Heart right ventricle (tissue), 16 donors: Measurements from ENCODE around the gene AZIN2. TPM values are rescaled to one million over a fixed set of nuclear protein-coding genes. Genes with fewer than 3 reads are reported as not detected.

ENCODE experiments used
- ATAC-seq, 8 donors: fragments of 200-7000 bp; cut with Tn5 transposase; one replicate each; pipeline ENCODE4 v1.9.1; 2020; ENCODE audit warnings: mild to moderate bottlenecking in 8 of 8, moderate library complexity in 8 of 8, moderate number of reproducible peaks in 1 of 8
- DNase-seq, 2 donors: peaks; one replicate each; pipeline ENCODE4 v3.0.0-alpha.2; 2020
- H3K27ac ChIP-seq, 10 donors: fragments of 200-600 bp; sonication (generic) in 2 of 10; one replicate each; pipeline versions ENCODE4 v1.5.0 to v1.8.0; 2020 to 2022; ENCODE audit warnings: mild to moderate bottlenecking in 3 of 10
- H3K27me3 ChIP-seq, 7 donors: fragments of 200-600 bp; one replicate each; pipeline ENCODE4 v1.8.0; 2021 to 2022; ENCODE audit warnings: mild to moderate bottlenecking in 2 of 7
- H3K36me3 ChIP-seq, 9 donors: fragments of 200-600 bp; sonication (generic) in 1 of 9; one replicate each; pipeline versions ENCODE4 v1.5.0 to v1.8.0; 2020 to 2022; ENCODE audit warnings: mild to moderate bottlenecking in 2 of 9
- H3K4me1 ChIP-seq, 9 donors: fragments of 200-600 bp; sonication (generic) in 1 of 9; one replicate each; pipeline versions ENCODE4 v1.5.0 to v1.8.0; 2020 to 2022; ENCODE audit warnings: mild to moderate bottlenecking in 4 of 9
- H3K4me3 ChIP-seq, 10 donors: fragments of 200-600 bp; sonication (generic) in 2 of 10; one replicate each; pipeline versions ENCODE4 v1.5.0 to v1.8.0; 2020 to 2022; ENCODE audit warnings: mild to moderate bottlenecking in 7 of 10, moderate library complexity in 2 of 10
- H3K9me3 ChIP-seq, 11 donors: fragments of 200-600 bp in 10 of 11; sonication (generic) in 2 of 11; one replicate each; pipeline versions ENCODE4 v1.5.0 to v1.8.0; 2013 to 2022; ENCODE audit warnings: mild to moderate bottlenecking in 2 of 11, control low read depth in 1 of 11, moderate library complexity in 1 of 11
- WGBS, 2 donors: extraction: QIAGEN DNeasy Blood & Tissue Kit; methylation state at CpG; one replicate each; pipeline ENCODE4 v1.1.7; 2013; ENCODE audit warnings: inconsistent platforms in 1 of 2; 5-methylcytosine and 5-hydroxymethylcytosine counted together
- intact Hi-C, 10 donors: fragments of 100-400 bp; cut with DNase I; formaldehyde crosslinking; loops; one replicate each; pipeline versions ENCODE4 v1.11.1 to v1.14.2; 2022
- polyA plus RNA-seq, 2 donors: library from polyadenylated mRNA; stranded (reverse); fragments of 200-250 nt; gene quantifications; one replicate each; pipeline ENCODE4 v1.2.3, GENCODE V29; 2013
- total RNA-seq, 10 donors: library from RNA; stranded (reverse); fragmentation: NEBNext Ultra II Directional in 3 of 10; extraction: Animal tissue kit (Norgen Biotek cat#: 25700) in 3 of 10; gene quantifications; one replicate each; pipeline versions ENCODE4 v1.2.1 to v1.2.4, GENCODE V29; 2021 to 2023
- TF ChIP-seq, protein P1 (sequence below), 9 donors: fragments of 200-600 bp; sonication (generic) in 2 of 9; IDR thresholded peaks; one replicate each; pipeline versions ENCODE4 v1.5.0 to v1.8.0; 2021 to 2022; ENCODE audit warnings: antibody characterized with exemption in 9 of 9, mild to moderate bottlenecking in 5 of 9, moderate library complexity in 1 of 9
- donor health status: Arrhythmogenic right ventricular cardiomyopathy.
- donor health status: ischemic (EF 13 %, LVEDD 7.1; RV severe dilation, severe dysfunction).
- donor health status: healthy with polysubstance abuse.
- donor health status: DM: no; HTN: yes; CAD: no.
- donor health status: DM: no; HTN: no; CAD: no.
- donor health status: ischemic (EF 25% LVEDD 6.9; RV normal size, moderate dysfunction).
- donor health status: ischemic (EF 25% LVEDD 5.7; RV mildly dilated, moderate dysfunction).
- donor health status: healthy.
- donor health status: DM: yes; HTN: yes; CAD: no.
- donor health status: Ischemic cardiomyopathy.
- donor health status: ischemic (EF 35%, LVEDD 5.7; RV mildly dilated, moderate dysfunction).
- donor health status: nonischemic (EF 11% LVEDD 7.7; RV severe dilation, severe dysfunction).
- donor health status: DM: yes; HTN: yes; CAD: no.
- donor health status: PGD.
- donor health status: ischemic (EF 29% LVEDD 5.4; RV normal size, mild dysfunction).
- donor health status: nonischemic (EF 23%, LVEDD 6.1; RV moderate dilation, normal function).

Gene AZIN2
- total and polyA plus RNA-seq, 12 donors: 1.1 to 6.9 (median 2.7) TPM

DNA sequence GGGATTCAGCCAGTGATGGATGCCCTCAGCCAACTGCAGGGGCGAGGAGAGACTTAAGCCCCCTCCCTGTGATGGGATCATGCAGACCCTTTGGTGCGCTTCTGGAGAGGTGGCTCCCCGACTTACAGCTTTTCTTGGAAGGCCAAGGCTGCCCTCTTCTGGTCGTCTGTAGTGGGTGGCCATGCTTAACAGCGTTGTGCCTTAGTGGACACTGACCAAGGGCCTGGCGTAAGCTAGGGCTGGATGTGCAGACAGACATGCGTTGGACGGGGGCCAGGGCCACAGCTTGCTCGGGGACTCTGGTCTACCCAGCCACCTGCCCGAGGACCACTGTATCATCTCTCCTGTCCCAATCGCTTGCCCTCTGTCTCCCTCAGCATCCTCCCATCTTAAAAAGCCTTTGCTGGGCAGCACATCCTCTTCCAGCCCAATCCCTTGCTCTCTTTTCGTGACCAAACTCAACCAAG, 5.5 kb downstream of the AZIN2 start:
- TF ChIP-seq, protein P1, sequence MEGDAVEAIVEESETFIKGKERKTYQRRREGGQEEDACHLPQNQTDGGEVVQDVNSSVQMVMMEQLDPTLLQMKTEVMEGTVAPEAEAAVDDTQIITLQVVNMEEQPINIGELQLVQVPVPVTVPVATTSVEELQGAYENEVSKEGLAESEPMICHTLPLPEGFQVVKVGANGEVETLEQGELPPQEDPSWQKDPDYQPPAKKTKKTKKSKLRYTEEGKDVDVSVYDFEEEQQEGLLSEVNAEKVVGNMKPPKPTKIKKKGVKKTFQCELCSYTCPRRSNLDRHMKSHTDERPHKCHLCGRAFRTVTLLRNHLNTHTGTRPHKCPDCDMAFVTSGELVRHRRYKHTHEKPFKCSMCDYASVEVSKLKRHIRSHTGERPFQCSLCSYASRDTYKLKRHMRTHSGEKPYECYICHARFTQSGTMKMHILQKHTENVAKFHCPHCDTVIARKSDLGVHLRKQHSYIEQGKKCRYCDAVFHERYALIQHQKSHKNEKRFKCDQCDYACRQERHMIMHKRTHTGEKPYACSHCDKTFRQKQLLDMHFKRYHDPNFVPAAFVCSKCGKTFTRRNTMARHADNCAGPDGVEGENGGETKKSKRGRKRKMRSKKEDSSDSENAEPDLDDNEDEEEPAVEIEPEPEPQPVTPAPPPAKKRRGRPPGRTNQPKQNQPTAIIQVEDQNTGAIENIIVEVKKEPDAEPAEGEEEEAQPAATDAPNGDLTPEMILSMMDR (IDR thresholded peaks at IDR 0.05): peak; percentile 62 to 89 (median 78)
- peaks cover 0 to 10% (median 0%) of the 10 kb centered on the region in 7 donors for H3K27me3 ChIP-seq
- peaks cover 0 to 33% (median 0%) of the 10 kb centered on the region in 9 donors for H3K36me3 ChIP-seq
- H3K27ac ChIP-seq: no peak overlapping the region
- DNase-seq (peak; percentile 66 to 76), ATAC-seq (peak; percentile 66 to 88 (median 84))
- intact Hi-C loops: loop anchor here in 8 of 10 donors (1.0 to 10.0 kb wide), 8 partner anchors 152 to 372 kb away; partner anchors contain the start of genes S100PBP (in 1 of the 8) and YARS1 (in 1 of the 8)
- no peak overlapping the region for H3K4me3 ChIP-seq
- 22 to 23% methylated on average over 12 of the region's 12 CpGs for WGBS, 2 donors
- peaks cover 0 to 20% (median 9%) of the 10 kb centered on the region in 9 donors for H3K4me1 ChIP-seq
- H3K9me3 ChIP-seq: no peaks in the 10 kb centered on the region

DNA sequence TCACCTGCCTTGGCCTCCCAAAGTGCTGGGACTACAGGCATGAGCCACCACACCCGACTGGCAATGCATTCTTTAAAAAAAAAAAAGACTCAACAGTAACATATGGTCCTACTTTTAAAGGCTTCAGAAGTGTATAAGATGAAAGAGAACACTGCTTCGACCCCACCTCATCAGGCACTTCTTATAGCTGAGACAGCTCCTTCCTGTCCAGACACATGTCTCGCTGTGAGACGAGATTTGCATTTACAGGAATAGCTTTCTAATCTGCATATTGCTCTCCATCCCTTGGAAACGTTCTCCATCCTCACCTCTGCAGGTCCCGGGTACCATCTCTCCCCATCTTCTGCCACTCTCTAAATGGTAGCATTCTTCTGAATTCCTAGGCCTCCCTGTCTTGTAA, 6.7 kb downstream of the AZIN2 start:
- Histone ChIP-seq H3K27me3 (no peaks in the 10 kb centered on the region), H3K4me3 (no peak overlapping the region), H3K36me3 (peaks cover 0 to 33% (median 0%) of the 10 kb centered on the region in 9 donors), H3K4me1 (peaks cover 0 to 11% (median 0%) of the 10 kb centered on the region in 9 donors), H3K27ac (no peak overlapping the region), H3K9me3 (no peaks in the 10 kb centered on the region)
- TF ChIP-seq, protein P1 (IDR thresholded peaks at IDR 0.05): no peak
- intact Hi-C loops: loop anchor here in 8 of 10 donors (2.0 to 10.0 kb wide), 7 partner anchors 153 to 373 kb away; partner anchors contain the start of genes S100PBP (in 1 of the 8) and YARS1 (in 1 of the 8)
- no peak for DNase-seq
- no peak for ATAC-seq
- WGBS, 2 donors: 81 to 87% methylated on average over 6 of the region's 6 CpGs

DNA sequence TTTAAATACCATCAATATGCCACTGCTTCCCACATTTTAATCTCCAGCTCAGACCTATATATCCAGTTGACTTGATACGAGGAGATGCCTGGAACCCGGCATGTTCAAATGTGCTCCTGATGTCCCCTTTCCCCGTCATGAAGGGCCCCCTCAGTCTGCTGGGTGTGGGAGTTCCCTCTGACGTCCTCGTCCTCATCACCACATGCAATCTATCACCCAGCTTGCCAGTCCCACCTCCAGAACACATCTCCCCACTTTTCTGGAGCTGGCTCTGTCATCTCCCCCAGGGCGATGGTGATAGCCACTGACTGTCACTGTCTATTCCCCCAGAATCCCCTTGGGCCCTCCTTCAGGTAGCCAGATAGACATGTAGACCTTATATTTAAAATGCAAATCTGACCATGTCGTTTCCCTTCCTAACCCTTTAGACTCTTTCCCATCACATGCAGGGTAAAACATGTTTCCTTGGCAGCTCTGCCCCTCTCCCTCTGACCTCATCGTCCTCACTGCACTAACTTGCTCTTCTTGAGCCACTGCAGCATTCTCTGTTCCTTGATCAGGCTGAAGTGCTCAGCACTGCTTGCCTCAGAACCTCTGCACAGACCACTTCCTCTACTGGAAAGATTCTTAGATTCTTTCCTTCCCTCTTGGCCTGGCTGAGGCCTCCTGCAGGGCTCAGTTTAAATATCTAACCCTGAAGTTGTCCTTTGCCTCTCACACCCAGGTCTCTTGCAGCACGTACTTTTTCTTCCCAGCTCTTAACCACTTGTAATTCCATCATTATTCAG, 7.4 kb downstream of the AZIN2 start:
- ATAC-seq (no peak), DNase-seq (no peak)
- TF ChIP-seq, protein P1 (IDR thresholded peaks at IDR 0.05): no peak
- 75 to 78% methylated on average over 9 of the region's 9 CpGs for WGBS, 2 donors
- H3K4me1 ChIP-seq: peaks cover 0 to 11% (median 0%) of the 10 kb centered on the region in 9 donors
- intact Hi-C loops: loop anchor here in 5 of 10 donors (5.0 to 10.0 kb wide), 4 partner anchors 154 to 374 kb away; partner anchors contain the start of genes S100PBP (in 1 of the 5) and YARS1 (in 1 of the 5)
- peaks cover 0 to 33% (median 0%) of the 10 kb centered on the region in 9 donors for H3K36me3 ChIP-seq
- H3K9me3 ChIP-seq: no peaks in the 10 kb centered on the region
- no peaks in the 10 kb centered on the region for H3K27me3 ChIP-seq
- H3K4me3 ChIP-seq: no peak overlapping the region
- H3K27ac ChIP-seq: no peak overlapping the region

DNA sequence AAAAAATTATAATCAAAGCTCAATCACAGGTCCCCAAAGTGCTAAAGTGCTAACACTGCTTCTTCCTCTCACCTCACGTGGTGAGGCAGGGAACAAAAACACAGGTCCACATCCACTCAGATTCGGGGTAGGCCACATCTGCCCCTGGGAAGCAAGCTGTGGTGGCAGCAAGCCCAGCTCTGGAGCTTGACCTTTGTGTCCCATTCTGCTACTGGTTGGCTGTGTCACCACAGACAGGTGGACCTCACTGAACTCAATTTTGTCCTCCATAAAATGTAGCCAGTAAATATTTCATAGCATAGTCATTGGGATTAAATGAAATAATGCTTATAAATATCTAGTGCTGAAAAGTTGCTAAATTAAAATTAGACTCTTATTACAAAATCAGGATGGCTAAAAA, 8.5 kb downstream of the AZIN2 start:
- DNase-seq (no peak), ATAC-seq (no peak)
- Histone ChIP-seq H3K36me3 (peaks cover 0 to 33% (median 0%) of the 10 kb centered on the region in 9 donors), H3K27me3 (no peaks in the 10 kb centered on the region), H3K4me1 (peaks cover 0 to 11% (median 0%) of the 10 kb centered on the region in 9 donors), H3K27ac (no peak overlapping the region), H3K9me3 (no peaks in the 10 kb centered on the region), H3K4me3 (no peak overlapping the region)
- WGBS, 2 donors: 65 to 72% methylated on average over 2 of the region's 2 CpGs
- intact Hi-C loops: loop anchor here in 5 of 10 donors (5.0 to 10.0 kb wide), 4 partner anchors 155 to 375 kb away; partner anchors contain the start of genes S100PBP (in 1 of the 5) and YARS1 (in 1 of the 5)
- TF ChIP-seq, protein P1 (IDR thresholded peaks at IDR 0.05): no peak
